GM12878 (cell line): ENCODE results near the gene RPUSD1.

ENCODE experiments used
- ATF3 ChIP-seq: IDR thresholded peaks from 2 replicates; pipeline ENCODE4 v1.6.1; 2011; ENCODE audit warnings: low read depth, mild to moderate bottlenecking, low read length, moderate library complexity, borderline replicate concordance; ENCODE audit errors: extremely low read depth
- BCL3 ChIP-seq: IDR thresholded peaks from 2 replicates; pipeline ENCODE4 v1.6.1; 2011; ENCODE audit warnings: borderline replicate concordance, low read depth, mild to moderate bottlenecking, moderate library complexity, low read length; ENCODE audit not compliant: insufficient read depth, poor library complexity, severe bottlenecking
- CTCF ChIP-seq, 3 experiments: IDR thresholded peaks in 2 of 3; conservative IDR thresholded peaks in 1 of 3; 2 replicates each; pipeline ENCODE4 v1.5.1; 2011; ENCODE audit warnings: low read depth in 3 of 3, low read length in 3 of 3, mild to moderate bottlenecking in 3 of 3, control low read depth in 2 of 3, moderate library complexity in 2 of 3, inconsistent platforms in 1 of 3, mixed read lengths in 1 of 3; ENCODE audit not compliant: control insufficient read depth in 2 of 3, insufficient read depth in 1 of 3; ENCODE audit errors: extremely low read depth in 1 of 3
- EP300 ChIP-seq, 2 experiments: fragments of 150-350 bp in 1 of 2; IDR thresholded peaks; 2 replicates each; pipeline ENCODE4 v1.6.1; 2011 to 2012; ENCODE audit warnings: low read depth in 2 of 2, low read length in 2 of 2, borderline replicate concordance in 1 of 2, improper control_type of control experiment in 1 of 2, inconsistent platforms in 1 of 2; ENCODE audit not compliant: control insufficient read depth in 1 of 2
- ETV6 ChIP-seq, 2 experiments: fragments of 450-650 bp in 1 of 2; IDR thresholded peaks in 1 of 2; conservative IDR thresholded peaks in 1 of 2; 2 replicates each; pipeline ENCODE4 v1.6.1; 2014; ENCODE audit warnings: antibody characterized with exemption in 1 of 2, borderline replicate concordance in 1 of 2, low read depth in 1 of 2, mild to moderate bottlenecking in 1 of 2, moderate library complexity in 1 of 2
- POLR2A ChIP-seq: IDR thresholded peaks from 2 replicates; pipeline ENCODE4 v1.6.1; 2011; ENCODE audit warnings: low read depth, mild to moderate bottlenecking, low read length
- POLR2AphosphoS5 ChIP-seq: IDR thresholded peaks from 2 replicates; pipeline ENCODE4 v1.6.1; 2011; ENCODE audit warnings: mild to moderate bottlenecking, low read length, inconsistent platforms
- RAD21 ChIP-seq: IDR thresholded peaks from 2 replicates; pipeline ENCODE4 v1.6.1; 2011; ENCODE audit warnings: mild to moderate bottlenecking, low read depth, low read length, moderate library complexity; ENCODE audit not compliant: insufficient read depth
- SMAD1 ChIP-seq: fragments of 450-650 bp; IDR thresholded peaks from 2 replicates; pipeline ENCODE4 v1.6.1; 2018; ENCODE audit warnings: mild to moderate bottlenecking, low read depth; ENCODE audit not compliant: partially characterized antibody
- YY1 ChIP-seq: IDR thresholded peaks from 2 replicates; pipeline ENCODE4 v1.6.1; 2011; ENCODE audit warnings: low read depth, mild to moderate bottlenecking, low read length
- ZNF24 ChIP-seq: fragments of 450-650 bp; IDR thresholded peaks from 2 replicates; pipeline ENCODE4 v1.6.1; 2017; ENCODE audit warnings: antibody characterized with exemption, mild to moderate bottlenecking
- ZNF384 ChIP-seq: IDR thresholded peaks from 2 replicates; pipeline ENCODE4 v1.6.1; 2012; ENCODE audit warnings: low read depth, mild to moderate bottlenecking, low read length, improper control_type of control experiment, borderline replicate concordance

DNA sequence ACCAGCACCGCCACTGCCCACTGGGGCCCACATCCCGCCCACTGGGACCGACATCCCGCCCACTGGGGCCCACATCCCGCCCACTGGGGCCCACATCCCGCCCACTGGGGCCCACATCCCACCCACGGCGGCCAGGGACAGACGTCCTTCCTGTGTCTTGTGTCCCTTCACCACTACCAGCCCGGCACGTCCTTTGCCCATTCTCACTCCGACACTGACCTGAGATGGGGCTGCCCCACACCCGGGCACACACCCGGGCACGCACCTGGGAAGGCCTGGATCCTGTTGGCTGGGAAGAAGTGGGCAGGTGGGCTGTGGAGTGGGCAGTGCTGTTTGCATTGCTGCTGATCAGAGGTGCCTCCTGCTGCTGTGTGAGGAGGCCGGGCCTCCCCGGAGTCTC lies 40.7 kb upstream of the RPUSD1 start:
- TF ChIP-seq ZNF384 (no peak), CTCF (IDR thresholded peaks at IDR 0.05 in 2 of 3, conservative IDR thresholded peaks at IDR 0.05 in 1 of 3; ENCODE audit: control insufficient read depth in 2 of 3, extremely low read depth in 1 of 3, insufficient read depth in 1 of 3, low read depth in 3 of 3, low read length in 3 of 3) (no peak), POLR2AphosphoS5 (no peak), EP300 (IDR thresholded peaks at IDR 0.05; ENCODE audit: borderline replicate concordance in 1 of 2, control insufficient read depth in 1 of 2, low read depth in 2 of 2, low read length in 2 of 2) (no peak), POLR2A (no peak), ETV6 (conservative IDR thresholded peaks at IDR 0.05 in 1 of 2, IDR thresholded peaks at IDR 0.05 in 1 of 2; ENCODE audit: borderline replicate concordance in 1 of 2, low read depth in 1 of 2) (no peak), SMAD1 (no peak), BCL3 (no peak), ATF3 (no peak), YY1 (no peak), ZNF24 (no peak), RAD21 (no peak)
